ENCODE results near the gene EIF5A2.
"Not testable (repeated sequence)": the region's sequence is repeated elsewhere in the genome, so short reads cannot be mapped to it uniquely, and the experiment has no call there.

The EIF5A2 gene

DNA sequence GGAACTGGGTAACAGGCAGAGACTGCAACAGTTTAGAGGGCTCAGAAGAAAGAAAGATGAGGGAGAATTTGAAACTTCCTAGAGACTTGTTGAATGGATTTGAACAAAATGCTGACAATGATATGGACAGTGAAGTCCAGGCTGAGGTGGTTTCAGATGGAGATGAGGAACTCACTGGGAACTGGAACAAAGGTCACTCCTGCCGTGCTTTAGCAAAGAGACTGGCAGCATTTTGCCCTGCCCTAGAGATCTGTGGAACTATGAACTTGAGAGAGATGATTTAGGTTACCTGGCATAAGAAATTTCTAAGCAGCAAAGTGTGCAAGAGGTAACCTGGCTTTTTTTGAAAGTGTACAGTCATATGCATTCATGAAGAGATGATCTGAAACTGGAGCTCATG lies 11.7 kb downstream of the EIF5A2 start:
- no peak for DNase-seq (ENCODE audit: low read depth in 2 of 2)

DNA sequence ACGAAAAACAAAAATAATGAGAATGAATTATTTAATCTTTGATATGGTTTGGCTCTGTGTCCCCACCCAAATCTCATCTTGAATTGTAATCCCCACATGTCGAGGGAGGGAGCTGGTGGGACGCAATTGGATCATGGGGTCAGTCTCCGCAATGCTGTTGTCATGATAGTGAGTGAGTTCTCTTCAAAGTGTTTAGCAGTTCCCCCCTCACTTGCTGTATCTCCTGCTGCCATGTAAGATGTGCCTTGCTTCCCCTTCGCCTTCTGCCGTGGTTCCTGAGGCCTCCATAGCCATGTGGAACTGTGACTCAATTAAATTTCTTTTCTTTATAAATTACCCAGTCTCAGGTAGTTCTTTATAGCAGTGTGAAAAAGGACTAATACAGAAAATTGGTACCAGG lies 12.1 kb downstream of the EIF5A2 start:
- DNase-seq (ENCODE audit: low read depth in 2 of 2), result not testable (repeated sequence)

DNA sequence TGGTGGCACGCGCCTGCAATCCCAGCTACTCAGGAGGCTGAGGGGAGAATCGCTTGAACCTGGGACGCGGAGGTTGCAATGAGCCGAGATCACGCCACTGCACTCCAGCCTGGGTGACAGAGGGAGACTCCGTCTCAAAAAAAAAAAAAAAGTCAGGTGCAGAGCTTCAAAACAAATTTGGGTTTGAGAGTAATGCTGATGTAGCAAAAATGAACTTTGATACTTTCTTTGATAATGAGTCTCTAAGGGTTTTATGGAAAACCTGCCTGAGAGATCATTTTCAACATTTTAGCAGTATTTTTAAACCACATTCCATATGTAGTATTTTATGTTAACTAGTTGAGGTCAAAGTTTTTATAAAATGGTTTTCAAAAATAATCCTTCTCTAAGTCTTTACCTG lies 14.5 kb downstream of the EIF5A2 start:
- DNase-seq (ENCODE audit: low read depth in 2 of 2), result no peak

DNA sequence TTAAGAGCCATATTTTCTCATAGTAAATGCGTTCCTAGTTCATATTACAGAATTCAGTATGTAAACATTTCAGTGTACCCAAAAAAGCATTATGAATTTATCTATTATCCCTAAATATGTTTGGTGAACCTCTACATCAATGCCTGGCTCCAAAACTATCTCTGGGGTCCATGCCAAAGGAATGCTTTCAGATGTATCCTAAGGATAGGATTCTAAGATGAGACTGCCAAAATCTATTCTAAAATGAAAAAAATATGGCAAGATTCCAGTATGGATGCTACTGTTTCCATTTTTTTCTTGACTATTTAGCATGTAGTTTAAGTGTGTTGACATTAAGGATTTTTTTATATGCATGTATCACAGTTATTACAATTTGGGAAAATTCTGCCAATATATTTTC lies 18.8 kb downstream of the EIF5A2 start:
- DNase-seq (ENCODE audit: low read depth in 2 of 2), result no peak

DNA sequence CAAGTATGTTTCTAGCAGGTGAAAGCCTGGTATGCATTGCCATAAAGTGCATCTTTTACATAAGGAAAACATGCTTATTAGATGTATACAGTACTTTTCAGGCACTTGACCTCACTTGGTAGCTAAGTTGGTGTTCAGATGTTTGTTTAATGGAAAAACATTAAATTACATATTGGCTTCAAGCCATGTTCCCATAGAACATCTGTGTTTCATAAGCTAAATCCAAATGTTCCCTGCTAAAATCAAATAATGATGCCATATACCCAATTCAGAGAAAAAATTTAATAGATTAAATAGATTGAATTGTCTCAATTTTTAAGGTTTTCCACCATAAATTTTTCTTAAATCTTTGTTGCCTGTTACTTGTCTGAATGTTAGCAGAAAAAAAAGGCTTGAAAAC lies 19.3 kb downstream of the EIF5A2 start:
- DNase-seq (ENCODE audit: low read depth in 2 of 2), result no peak

DNA sequence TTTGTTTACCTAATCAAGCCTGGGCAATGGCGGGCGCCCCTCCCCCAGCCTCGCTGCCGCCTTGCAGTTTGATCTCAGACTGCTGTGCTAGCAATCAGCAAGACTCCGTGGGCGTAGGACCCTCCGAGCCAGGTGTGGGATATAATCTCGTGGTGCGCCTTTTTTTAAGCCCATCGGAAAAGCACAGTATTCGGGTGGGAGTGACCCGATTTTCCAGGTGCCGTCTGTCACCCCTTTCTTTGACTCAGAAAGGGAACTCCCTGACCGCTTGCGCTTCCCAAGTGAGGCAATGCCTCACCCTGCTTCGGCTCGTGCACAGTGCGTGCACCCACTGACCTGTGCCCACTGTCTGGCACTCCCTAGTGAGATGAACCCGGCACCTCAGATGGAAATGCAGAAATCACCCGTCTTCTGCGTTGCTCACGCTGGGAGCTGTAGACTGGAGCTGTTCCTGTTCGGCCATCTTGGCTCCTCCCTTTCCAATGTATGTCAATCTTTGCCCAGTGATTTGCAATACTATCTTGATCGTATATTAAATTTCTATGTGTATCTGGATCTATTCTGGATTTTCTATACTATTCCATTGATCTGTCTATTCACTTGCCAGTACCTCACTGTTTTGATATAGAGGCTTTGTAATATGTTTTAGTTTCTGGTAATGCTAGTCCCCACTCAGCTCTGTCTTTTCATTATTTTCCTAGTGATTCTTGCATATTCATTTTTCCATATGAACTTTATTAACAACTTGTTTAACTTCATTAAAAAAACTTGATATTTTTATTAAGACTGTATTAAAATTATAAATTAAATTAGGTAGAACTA lies 24.1 kb downstream of the EIF5A2 start:
- DNase-seq (ENCODE audit: low read depth in 2 of 2), result not testable (repeated sequence)

DNA sequence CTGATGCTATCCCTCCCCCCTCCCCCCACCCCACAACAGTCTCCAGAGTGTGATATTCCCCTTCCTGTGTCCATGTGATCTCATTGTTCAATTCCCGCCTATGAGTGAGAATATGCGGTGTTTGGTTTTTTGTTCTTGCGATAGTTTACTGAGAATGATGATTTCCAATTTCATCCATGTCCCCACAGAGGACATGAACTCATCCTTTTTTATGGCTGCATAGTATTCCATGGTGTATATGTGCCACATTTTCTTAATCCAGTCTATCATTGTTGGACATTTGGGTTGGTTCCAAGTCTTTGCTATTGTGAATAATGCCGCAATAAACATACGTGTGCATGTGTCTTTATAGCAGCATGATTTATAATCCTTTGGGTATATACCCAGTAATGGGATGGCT lies 29.7 kb downstream of the EIF5A2 start:
- not testable (repeated sequence) for DNase-seq (ENCODE audit: low read depth in 2 of 2)

DNA sequence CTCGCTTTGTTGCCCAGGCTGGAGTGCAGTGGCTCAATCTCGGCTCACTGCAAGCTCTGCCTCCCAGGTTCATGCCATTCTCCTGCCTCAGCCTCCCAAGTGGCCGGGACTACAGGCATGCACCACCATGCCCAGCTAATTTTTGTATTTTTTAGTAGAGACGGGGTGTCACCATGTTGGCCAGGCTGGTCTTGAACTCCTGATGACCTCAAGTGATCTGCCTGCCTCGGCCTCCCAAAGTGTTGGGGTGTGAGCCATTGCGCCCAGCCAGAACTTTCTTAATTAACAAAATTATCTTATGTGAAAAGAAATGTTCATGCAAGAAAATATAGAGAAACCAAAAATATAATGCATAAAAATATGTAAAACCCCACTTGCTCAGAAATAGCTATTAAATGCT lies 31.1 kb downstream of the EIF5A2 start:
- not testable (repeated sequence) for DNase-seq (ENCODE audit: low read depth in 2 of 2)

DNA sequence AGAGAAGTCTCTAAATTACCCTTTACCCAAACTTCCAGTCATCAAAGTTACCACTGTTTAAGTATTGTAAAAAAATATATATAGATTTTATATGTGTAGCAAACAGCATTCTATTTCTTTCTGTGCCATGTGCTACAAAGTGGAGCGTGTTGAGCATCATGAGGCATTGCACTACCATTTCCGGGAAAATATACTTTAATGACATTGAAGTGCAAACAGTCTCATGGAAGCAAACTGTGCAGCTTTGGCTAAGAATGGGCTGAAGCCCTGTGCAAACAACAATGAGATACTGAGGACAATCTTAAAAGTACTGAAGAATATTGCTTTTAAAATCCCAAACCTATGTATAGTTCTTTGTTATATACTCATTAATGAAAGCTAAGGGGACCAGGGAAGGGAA lies 31.9 kb downstream of the EIF5A2 start:
- no peak for DNase-seq (ENCODE audit: low read depth in 2 of 2)

DNA sequence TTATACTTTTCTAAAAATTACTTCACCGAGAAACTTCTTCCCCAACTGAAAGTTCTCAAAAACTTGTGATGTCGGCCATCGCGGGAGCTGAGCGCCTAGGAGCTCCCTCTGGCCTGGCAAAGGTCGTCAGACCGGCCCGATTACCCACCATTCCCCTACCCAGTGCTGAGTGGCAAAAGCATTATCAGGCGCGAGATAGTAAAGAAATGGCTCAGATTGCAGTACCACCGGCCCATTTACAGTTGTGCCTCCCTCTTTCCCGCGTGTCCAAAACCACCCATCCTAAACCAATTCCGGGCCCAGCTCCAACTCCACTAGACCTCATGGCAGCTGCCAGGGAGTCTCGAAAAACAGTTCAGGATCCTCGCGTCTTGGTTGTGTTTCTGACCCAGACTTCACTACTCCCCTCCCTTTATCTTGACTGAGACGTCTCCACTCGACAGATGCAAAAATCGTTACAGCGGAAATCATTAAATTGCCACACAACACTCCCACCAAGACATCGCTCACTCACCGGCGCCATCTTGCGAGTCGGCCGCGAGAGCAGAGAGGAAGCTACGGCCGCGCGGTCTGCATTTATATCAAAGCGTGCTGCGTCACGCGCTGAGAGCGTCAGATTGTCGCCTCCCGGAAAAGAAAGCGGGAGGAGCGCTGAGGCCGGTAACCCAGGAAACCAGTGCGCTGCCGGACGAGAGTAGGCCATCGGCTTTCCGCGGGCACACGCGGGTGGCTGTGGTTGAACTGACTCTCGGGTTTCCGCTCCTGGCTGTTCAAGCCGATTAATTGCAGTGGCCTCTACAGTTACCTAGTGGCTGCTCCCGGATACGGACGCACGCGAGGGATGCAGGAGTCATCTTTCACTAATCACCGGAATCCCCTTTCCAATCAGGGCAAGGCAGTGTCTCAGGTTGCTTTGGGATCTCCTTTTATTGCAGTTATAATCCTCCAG lies 38.5 kb downstream of the EIF5A2 start, which contains the start of gene RPL22L1:
Gene RPL22L1, minus strand, starts transcription at position 551 of the 949 bp plus-strand sequence. Its CDS starts 28 bp downstream, at position 523.
- DNase-seq (ENCODE audit: low read depth in 2 of 2), result peak; percentile 82 to 84

DNA sequence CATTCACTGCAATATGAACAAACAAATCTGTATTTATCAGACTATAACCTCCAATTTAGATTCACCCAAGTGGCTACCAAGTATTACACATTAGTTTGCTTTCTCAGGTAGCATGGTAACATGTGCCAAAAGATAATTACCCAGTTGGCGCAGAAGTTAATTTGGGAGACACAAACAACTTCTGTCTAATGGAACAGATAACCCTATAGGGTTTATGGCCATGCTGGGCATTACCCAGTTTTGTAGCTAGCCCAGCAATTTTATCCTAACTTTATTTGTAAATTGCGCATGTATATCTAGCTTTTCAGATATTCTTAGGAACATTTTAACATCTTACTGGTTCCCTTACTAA lies 39.2 kb downstream of the EIF5A2 start:
- no peak for DNase-seq (ENCODE audit: low read depth in 2 of 2)

DNA sequence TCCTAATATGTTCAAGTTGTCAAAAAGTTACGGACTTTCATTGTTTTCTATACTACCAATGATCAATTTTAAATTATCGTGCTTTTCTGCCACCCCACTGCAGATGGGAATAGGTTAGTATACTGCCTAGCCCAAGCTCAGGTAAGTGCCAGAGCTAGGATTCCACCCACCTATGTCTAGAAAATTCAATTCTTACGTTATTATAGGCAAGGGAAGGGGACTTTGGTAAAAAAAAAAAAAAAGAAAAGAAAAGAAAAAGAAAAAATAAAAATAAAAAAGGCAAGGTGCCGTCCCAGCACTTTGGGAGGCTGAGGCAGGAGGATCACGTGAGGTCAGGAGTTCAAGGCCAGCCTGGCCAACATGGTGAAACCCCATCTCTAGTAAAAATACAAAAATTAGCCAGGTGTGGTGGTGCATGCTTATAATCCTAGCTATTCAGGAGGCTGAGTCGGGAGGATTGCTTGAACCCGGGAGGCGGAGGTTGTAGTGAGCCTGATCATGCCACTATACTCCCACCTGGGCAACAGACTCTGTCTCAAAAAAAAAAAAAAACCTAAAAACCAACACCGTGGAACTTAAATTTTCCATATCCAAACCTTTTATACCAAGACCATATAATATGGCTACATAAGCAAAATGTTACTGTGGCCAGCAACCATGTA lies 39.7 kb downstream of the EIF5A2 start:
- no peak for DNase-seq (ENCODE audit: low read depth in 2 of 2)

DNA sequence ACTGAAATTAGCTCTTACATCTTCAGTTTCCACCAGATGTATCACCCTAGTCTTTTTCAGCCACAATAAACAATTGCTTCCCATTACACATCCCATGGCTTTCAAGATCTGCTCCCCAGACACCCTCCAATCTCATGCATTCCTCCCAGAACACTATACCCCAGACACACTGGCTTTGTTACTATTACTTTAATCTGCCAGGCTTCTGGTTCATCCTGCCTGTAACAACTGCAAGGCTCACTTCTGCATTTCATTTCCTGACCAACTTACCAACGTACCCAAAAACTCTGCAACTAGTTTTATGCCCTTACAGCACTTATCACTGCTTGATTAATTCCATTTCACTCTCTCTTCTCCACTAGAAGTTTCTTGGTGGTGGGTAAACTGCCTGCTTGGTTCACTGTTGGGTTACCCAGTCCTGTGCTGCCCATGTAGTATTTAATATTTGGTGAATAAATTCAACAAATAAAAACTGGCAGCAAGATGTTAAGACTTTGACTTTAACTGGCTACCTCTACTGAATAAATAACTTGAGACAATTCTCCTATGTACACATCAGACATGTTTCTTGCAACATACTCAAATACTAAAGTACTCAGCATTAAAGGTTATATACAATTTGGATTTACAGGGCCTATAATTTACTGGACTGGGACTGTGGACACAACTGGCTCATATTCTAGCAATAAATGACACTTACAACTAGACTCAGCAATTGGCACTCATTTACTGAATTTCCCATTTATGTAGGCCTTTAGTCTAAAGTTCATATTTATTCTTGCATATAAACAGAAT lies 41.1 kb downstream of the EIF5A2 start:
- DNase-seq (ENCODE audit: low read depth in 2 of 2), result no peak

DNA sequence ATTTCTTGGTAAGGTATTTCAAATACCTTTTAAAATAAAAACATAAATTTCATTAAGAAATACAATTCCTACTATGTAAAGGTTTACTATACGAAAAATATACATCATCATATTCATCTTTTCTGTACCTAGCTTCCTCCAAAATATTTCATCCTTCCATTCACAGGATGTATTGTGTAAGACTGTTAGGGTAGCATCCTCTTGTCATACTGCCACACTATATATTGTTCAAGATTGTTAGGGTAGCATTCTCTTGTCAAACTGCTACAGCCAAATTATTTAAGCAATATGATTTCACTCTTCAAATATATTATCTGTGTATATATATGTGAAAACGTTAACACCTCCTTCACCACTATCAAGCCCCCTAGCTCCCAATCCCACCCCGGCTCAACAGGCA lies 41.9 kb downstream of the EIF5A2 start:
- DNase-seq (ENCODE audit: low read depth in 2 of 2), result no peak

DNA sequence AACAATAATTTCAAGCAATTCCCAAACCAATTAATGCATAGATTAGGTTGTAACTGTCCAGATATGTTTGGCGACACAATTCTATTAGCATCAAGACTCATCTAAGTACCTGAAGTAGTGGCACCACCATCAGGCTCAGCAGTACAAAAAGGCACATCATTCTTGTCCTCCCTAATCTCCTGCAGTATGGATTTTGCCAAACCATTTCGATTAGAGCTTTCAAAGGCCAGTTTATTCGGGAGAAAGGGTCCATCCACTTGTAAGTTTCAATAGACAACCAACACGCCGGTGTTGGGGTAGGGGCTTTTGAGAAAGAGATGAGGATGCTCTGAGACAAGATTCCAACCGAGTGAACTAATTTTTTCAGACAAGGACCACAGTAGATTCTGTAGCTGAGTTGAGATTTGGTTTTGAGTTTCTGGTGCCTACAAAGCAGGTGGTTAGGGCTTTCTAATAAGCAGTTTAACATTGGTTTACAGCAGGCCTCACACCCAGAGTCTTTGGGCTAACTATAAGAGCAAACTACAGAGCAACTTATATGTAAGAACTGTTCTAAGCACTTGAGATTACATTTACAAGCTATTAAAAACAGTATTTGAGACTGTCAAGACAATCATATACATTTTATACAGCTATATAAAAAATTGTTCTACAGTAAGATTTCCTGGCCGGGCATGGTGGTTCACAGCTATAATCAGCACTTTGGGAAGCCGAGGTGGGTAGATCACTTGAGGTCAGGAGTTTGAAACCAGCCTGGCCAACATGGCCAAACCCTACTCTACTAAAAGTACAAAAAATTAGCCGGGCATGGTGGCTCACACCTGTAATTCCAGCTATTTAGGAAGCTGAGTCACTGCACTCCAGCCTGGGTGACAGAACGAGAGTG lies 43.0 kb downstream of the EIF5A2 start:
- DNase-seq (ENCODE audit: low read depth in 2 of 2), result no peak

DNA sequence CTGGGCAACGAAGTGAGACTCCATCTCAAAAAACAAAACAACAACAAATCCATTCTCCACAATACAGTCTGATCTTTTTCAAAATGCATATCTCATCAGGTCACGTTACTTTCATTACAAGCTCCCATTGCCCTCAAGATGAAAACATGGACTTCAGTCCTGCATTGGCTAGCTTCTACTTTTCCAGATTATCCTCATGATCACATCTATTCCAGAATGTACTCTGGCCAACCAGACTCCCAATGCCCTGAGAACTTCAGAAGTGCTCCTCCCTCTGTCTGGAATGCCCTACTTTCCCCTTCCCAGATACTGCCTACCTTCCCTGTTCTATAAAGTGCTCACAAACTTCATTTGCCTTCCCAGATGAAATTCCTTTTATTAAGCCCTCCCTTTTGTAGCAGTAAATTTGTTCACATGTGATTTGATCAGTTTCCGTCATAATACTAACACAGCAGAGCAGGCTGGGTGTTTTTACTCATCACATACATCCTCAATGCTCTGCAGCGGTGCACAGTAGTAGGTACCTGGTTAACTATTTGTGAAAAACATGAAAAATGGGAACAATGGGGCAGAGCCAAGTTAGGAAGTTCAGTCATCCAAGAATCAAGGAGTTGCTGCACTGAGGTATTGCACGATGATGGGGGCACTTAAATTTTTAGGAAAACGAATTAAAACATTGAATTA lies 43.8 kb downstream of the EIF5A2 start:
- DNase-seq (ENCODE audit: low read depth in 2 of 2), result no peak

DNA sequence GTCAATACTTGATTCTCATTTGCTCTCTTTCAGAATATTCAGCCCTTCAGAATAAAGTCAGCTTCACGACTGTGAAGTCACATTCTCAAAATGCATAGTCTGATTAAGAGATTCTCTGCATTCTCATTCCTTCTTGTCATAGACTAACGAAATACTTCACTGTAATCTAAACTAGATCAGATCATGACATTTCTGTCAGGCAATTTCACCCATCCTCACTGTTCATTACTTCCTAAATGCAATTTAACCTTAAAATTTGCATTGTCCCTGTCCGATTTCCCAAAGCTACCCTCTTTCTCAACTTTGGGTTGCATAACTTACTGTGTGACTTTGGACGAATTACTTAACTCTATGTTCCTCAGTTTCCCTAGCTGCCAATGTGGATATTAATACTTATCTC lies 44.6 kb downstream of the EIF5A2 start:
- DNase-seq (ENCODE audit: low read depth in 2 of 2), result no peak

DNA sequence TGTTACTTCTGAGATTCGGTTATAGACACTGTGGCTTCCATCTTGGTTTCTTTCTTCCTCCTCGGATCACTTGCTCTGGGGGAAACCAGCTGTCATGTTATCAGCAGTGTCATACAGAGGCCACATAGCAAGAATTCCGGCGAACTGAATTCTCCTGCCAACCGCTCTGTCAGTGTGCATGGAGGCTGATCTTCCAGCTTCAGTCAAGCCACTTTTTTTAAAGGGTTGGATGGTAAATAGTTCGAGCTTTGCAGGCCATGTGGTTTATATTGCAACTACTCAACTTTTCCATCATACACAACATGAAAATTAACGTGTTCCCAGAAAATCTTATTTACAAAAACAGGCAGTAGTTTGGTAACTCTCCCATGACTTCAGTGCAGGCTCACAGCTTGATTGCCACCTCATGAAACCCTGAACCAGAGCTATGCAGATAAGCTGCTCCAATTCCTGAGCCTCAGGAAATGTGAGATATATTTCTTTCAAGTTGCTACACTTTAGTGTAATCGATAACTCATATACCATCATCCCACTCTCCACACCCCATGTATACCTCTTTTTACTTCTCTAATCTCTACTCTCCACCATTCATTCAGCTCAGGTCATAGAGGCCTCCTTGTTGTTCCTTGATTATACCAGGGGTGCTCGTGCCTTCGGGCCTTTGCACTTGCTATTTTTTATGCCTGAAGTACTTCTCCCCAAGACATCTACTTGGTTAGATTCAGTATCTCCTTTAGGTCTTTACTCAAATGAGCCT lies 45.6 kb downstream of the EIF5A2 start:
- no peak for DNase-seq (ENCODE audit: low read depth in 2 of 2)

DNA sequence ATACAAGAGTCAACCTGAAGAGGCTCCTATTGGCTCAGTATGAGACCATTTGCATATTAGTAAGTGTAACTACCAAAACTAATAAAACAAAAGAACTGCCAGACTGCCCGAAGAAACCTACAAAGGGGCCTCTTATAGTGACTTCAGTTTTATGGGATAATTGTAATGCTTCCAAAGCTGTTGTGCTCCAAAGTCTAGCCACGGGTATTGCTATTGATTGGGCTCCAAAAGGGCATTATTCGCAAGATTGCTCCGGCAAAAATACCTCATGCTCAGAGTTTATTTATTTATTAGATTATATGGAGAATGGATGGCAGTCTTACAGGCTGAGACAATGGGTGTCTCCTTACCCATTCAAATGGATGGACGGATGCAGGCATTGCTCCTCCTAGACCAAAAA lies 49.8 kb downstream of the EIF5A2 start:
- DNase-seq (ENCODE audit: low read depth in 2 of 2), result no peak
